SK-N-SH treated with all-trans-retinoic acid at 6 μM for 48 hours (cell line): ENCODE results near the gene ADAMTSL3.

Source experiments
- RARB ChIP-seq: fragments of 250-450 bp; sonication (Bioruptor Pico); IDR thresholded peaks from 2 replicates; pipeline ENCODE4 v1.8.0; 2021; ENCODE audit warnings: mild to moderate bottlenecking, moderate library complexity
- ZC3H10 ChIP-seq: fragments of 250-450 bp; sonication (Bioruptor Pico); IDR thresholded peaks from 2 replicates; pipeline ENCODE4 v1.5.1; 2021; ENCODE audit warnings: mild to moderate bottlenecking, moderate library complexity
- TF ChIP-seq, protein P1 (sequence below): fragments of 250-450 bp; sonication (Bioruptor Pico); IDR thresholded peaks from 2 replicates; pipeline ENCODE4 v1.5.0; 2020; ENCODE audit warnings: mild to moderate bottlenecking, moderate library complexity
- TF ChIP-seq, protein P2 (sequence below): fragments of 250-450 bp; sonication (Bioruptor Pico); IDR thresholded peaks from 2 replicates; pipeline ENCODE4 v1.5.1; 2020; ENCODE audit warnings: low read depth, mild to moderate bottlenecking, moderate library complexity

DNA sequence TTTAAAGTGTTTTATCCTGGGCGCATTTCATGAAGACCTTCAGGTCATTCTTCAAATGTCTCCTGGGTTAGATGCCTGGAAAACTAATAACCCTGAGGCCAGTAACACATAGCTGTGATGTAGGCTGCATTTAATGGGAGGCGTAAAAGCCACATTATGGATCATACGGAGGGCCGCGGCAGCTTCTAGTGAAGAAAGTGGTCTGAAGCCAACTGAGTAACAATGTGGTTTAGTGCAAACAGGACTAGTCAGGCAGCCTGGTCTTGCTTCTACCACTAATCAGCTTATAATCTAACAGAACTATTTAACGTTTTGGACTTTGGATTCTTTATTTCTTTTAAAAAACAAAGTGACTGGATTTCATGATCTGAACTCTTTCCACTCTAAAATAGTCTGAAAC lies 54.4 kb downstream of the ADAMTSL3 start:
- TF ChIP-seq, protein P1, sequence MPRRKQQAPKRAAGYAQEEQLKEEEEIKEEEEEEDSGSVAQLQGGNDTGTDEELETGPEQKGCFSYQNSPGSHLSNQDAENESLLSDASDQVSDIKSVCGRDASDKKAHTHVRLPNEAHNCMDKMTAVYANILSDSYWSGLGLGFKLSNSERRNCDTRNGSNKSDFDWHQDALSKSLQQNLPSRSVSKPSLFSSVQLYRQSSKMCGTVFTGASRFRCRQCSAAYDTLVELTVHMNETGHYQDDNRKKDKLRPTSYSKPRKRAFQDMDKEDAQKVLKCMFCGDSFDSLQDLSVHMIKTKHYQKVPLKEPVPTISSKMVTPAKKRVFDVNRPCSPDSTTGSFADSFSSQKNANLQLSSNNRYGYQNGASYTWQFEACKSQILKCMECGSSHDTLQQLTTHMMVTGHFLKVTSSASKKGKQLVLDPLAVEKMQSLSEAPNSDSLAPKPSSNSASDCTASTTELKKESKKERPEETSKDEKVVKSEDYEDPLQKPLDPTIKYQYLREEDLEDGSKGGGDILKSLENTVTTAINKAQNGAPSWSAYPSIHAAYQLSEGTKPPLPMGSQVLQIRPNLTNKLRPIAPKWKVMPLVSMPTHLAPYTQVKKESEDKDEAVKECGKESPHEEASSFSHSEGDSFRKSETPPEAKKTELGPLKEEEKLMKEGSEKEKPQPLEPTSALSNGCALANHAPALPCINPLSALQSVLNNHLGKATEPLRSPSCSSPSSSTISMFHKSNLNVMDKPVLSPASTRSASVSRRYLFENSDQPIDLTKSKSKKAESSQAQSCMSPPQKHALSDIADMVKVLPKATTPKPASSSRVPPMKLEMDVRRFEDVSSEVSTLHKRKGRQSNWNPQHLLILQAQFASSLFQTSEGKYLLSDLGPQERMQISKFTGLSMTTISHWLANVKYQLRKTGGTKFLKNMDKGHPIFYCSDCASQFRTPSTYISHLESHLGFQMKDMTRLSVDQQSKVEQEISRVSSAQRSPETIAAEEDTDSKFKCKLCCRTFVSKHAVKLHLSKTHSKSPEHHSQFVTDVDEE (CRISPR knock-in tag), result no peak
- no peak for TF ChIP-seq ZC3H10
- no peak for TF ChIP-seq RARB
- TF ChIP-seq, protein P2, sequence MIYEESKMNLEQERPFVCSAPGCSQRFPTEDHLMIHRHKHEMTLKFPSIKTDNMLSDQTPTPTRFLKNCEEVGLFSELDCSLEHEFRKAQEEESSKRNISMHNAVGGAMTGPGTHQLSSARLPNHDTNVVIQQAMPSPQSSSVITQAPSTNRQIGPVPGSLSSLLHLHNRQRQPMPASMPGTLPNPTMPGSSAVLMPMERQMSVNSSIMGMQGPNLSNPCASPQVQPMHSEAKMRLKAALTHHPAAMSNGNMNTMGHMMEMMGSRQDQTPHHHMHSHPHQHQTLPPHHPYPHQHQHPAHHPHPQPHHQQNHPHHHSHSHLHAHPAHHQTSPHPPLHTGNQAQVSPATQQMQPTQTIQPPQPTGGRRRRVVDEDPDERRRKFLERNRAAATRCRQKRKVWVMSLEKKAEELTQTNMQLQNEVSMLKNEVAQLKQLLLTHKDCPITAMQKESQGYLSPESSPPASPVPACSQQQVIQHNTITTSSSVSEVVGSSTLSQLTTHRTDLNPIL, result no peak
